OCI-LY1 (cell line): Measurements from ENCODE around the gene FANK1.

Source experiments
- EZH2 ChIP-seq: fragments of 200-600 bp; sonication (generic), shearing (Covaris generic); IDR thresholded peaks from 2 replicates; pipeline ENCODE4 v1.8.0; 2017; ENCODE audit warnings: borderline replicate concordance, mixed run types, mild to moderate bottlenecking, antibody characterized with exemption, low read length, moderate library complexity, mixed read lengths
- TF ChIP-seq, protein P1 (sequence below): fragments of 200-600 bp; sonication (generic), shearing (Covaris generic); IDR thresholded peaks from 2 replicates; pipeline ENCODE4 v1.5.1; 2017; ENCODE audit warnings: mild to moderate bottlenecking, antibody characterized with exemption, low read length, moderate library complexity, mixed read lengths

DNA sequence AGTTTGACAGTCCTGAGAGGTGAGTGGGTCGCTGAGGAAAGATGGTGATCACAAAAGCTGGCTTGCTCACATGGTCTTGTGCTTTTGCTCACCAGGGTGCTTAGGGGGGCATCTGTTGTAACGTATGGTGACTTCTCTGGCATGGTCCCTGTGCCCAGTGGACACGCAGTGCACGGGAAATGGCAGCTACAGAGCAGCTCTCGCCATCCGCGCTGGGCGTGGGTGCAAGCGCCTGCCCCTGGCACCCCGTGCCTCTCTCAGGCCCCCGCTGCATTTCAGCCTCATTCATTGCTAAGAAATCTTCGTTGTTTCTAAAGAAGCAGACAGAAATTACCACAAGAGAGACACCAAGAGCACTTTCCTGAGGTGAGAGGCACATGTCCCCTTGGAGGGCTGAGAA lies 101.2 kb downstream of the FANK1 start:
- TF ChIP-seq, protein P1, sequence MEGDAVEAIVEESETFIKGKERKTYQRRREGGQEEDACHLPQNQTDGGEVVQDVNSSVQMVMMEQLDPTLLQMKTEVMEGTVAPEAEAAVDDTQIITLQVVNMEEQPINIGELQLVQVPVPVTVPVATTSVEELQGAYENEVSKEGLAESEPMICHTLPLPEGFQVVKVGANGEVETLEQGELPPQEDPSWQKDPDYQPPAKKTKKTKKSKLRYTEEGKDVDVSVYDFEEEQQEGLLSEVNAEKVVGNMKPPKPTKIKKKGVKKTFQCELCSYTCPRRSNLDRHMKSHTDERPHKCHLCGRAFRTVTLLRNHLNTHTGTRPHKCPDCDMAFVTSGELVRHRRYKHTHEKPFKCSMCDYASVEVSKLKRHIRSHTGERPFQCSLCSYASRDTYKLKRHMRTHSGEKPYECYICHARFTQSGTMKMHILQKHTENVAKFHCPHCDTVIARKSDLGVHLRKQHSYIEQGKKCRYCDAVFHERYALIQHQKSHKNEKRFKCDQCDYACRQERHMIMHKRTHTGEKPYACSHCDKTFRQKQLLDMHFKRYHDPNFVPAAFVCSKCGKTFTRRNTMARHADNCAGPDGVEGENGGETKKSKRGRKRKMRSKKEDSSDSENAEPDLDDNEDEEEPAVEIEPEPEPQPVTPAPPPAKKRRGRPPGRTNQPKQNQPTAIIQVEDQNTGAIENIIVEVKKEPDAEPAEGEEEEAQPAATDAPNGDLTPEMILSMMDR, result no peak
- TF ChIP-seq EZH2, result no peak
